Activated CD8-positive, alpha-beta memory T cell treated with anti-CD3 and anti-CD28 coated beads, Interleukin-2, amount 50 U/mL, for 24 hours (primary cell): ENCODE data around the gene ARHGAP42.

Experiments
- DNase-seq: peaks from one replicate; pipeline ENCODE4 v3.0.0-alpha.2; 2020; ENCODE audit errors: extremely low read depth

ARHGAP42 gene

GRCh38 chr11:100918551-100919500 lies 231.7 kb downstream of the ARHGAP42 start:
- no peak for DNase-seq

- no peak for DNase-seq
Measured at GRCh38 chr11:100920593-100920992, 233.5 kb downstream of the ARHGAP42 start.

- no peak for DNase-seq
Measured at GRCh38 chr11:100922121-100922520, 235.0 kb downstream of the ARHGAP42 start.

GRCh38 chr11:100923555-100923954 lies 236.5 kb downstream of the ARHGAP42 start:
- no peak for DNase-seq

GRCh38 chr11:100925935-100926334 lies 238.8 kb downstream of the ARHGAP42 start:
- DNase-seq, result no peak

- DNase-seq, result no peak
Measured at GRCh38 chr11:100927579-100927978, 240.5 kb downstream of the ARHGAP42 start.

GRCh38 chr11:100928426-100928825 lies 241.3 kb downstream of the ARHGAP42 start:
- DNase-seq, result no peak

- no peak for DNase-seq
Measured at GRCh38 chr11:100929377-100929776, 242.3 kb downstream of the ARHGAP42 start.

GRCh38 chr11:100930185-100930778 lies 243.2 kb downstream of the ARHGAP42 start:
- no peak for DNase-seq

GRCh38 chr11:100932474-100933100 lies 245.5 kb downstream of the ARHGAP42 start:
- no peak for DNase-seq

- DNase-seq, result no peak
Measured at GRCh38 chr11:100936781-100937180, 249.7 kb downstream of the ARHGAP42 start.

- no peak for DNase-seq
Measured at GRCh38 chr11:100939571-100939970, 252.5 kb downstream of the ARHGAP42 start.

GRCh38 chr11:100940111-100940510 lies 253.0 kb downstream of the ARHGAP42 start:
- DNase-seq, result no peak

GRCh38 chr11:100941033-100941432 lies 253.9 kb downstream of the ARHGAP42 start:
- no peak for DNase-seq

- DNase-seq, result no peak
Measured at GRCh38 chr11:100942016-100942415, 254.9 kb downstream of the ARHGAP42 start.

- DNase-seq, result no peak
Measured at GRCh38 chr11:100948936-100949335, 261.8 kb downstream of the ARHGAP42 start.

- no peak for DNase-seq
Measured at GRCh38 chr11:100949443-100949842, 262.4 kb downstream of the ARHGAP42 start.

- DNase-seq, result no peak
Measured at GRCh38 chr11:100955318-100955717, 268.2 kb downstream of the ARHGAP42 start.

GRCh38 chr11:100956351-100956750 lies 269.3 kb downstream of the ARHGAP42 start:
- DNase-seq, result no peak

GRCh38 chr11:100957499-100957898 lies 270.4 kb downstream of the ARHGAP42 start:
- no peak for DNase-seq

- DNase-seq, result no peak
Measured at GRCh38 chr11:100961633-100962032, 274.5 kb downstream of the ARHGAP42 start.

GRCh38 chr11:100963375-100963774 lies 276.3 kb downstream of the ARHGAP42 start:
- DNase-seq, result no peak

GRCh38 chr11:100964435-100964834 lies 277.3 kb downstream of the ARHGAP42 start:
- DNase-seq, result no peak
